HCT116 (cell line): ENCODE data around the gene XRCC3. TPM values are rescaled to one million over a fixed set of nuclear protein-coding genes. Genes with fewer than 3 reads are reported as not detected.

Experiments used
- ATAC-seq: fragments of 200-7000 bp; cut with Tn5 transposase; 2 replicates; pipeline ENCODE4 v1.9.1; 2020; ENCODE audit warnings: mild to moderate bottlenecking, moderate library complexity
- BruUV-seq: library from RNA; stranded (reverse); fragments of 400-500 nt; replicated peaks from 2 replicates; lab custom pipeline; 2021; lab: Mats Ljungman, UMichigan
- CTCF ChIA-PET: fragments of 300-600 bp; sonication (Branson Sonifier 250); formaldehyde crosslinking; loops from one replicate; lab custom pipeline; 2021; ENCODE audit warnings: antibody characterized with exemption; lab: Charles Lee
- POLR2A ChIA-PET: fragments of 300-600, 350-600 bp; sonication (Branson Sonifier 250); formaldehyde crosslinking; loops from one replicate; lab custom pipeline; 2021; ENCODE audit warnings: antibody characterized with exemption; lab: Charles Lee
- RAD21 ChIA-PET, 2 experiments: fragments of 300-600 bp; sonication (Branson Sonifier 250); formaldehyde crosslinking; loops; one replicate each; lab custom pipeline; 2023; ENCODE audit warnings: low total read pairs in 2 of 2; ENCODE audit not compliant: uncharacterized antibody in 2 of 2, unreplicated experiment in 2 of 2, low non-redundant PET in 1 of 2; lab: Charles Lee
- DNase-seq: peaks from one replicate; pipeline ENCODE4 v3.0.0-alpha.2; 2010; ENCODE audit warnings: low read depth, low spot score
- H2AFZ ChIP-seq: fragments of 200-600 bp; shearing (Covaris generic), sonication (generic); 2 replicates; pipeline ENCODE4 v1.6.1; 2017; ENCODE audit warnings: low read depth, mixed run types, mixed read lengths, antibody characterized with exemption, low read length; ENCODE audit not compliant: poor library complexity, severe bottlenecking
- H3K27ac ChIP-seq: 2 replicates; pipeline ENCODE4 v1.5.1; 2012; ENCODE audit warnings: low read depth, low read length
- H3K27me3 ChIP-seq: fragments of 200-600 bp; sonication (generic); 2 replicates; pipeline ENCODE4 v1.6.1; 2016; ENCODE audit warnings: mixed run types, low read length, mixed read lengths; ENCODE audit not compliant: insufficient read depth
- H3K36me3 ChIP-seq, 2 experiments: fragments of 200-500 bp in 1 of 2; fragments of 200-600 bp in 1 of 2; sonication (Bioruptor generic) in 1 of 2; sonication (generic) in 1 of 2; 2 replicates each; pipeline versions ENCODE4 v1.5.1 to v1.6.1; 2014 to 2016; ENCODE audit warnings: low read length in 2 of 2, inconsistent platforms in 1 of 2, mixed read lengths in 1 of 2, mixed run types in 1 of 2; ENCODE audit not compliant: insufficient read depth in 2 of 2, control insufficient read depth in 1 of 2
- H3K4me1 ChIP-seq, 2 experiments: fragments of 200-600 bp in 1 of 2; sonication (generic) in 1 of 2; 2 replicates each; pipeline versions ENCODE4 v1.5.1 to v1.6.1; 2012 to 2017; ENCODE audit warnings: low read length in 2 of 2, inconsistent platforms in 1 of 2, mild to moderate bottlenecking in 1 of 2, mixed read lengths in 1 of 2, mixed run types in 1 of 2, moderate library complexity in 1 of 2; ENCODE audit not compliant: insufficient read depth in 2 of 2, control insufficient read depth in 1 of 2
- H3K4me2 ChIP-seq: fragments of 200-600 bp; sonication (generic); 2 replicates; pipeline ENCODE4 v1.6.1; 2017; ENCODE audit warnings: mixed run types, low read length, mixed read lengths
- H3K4me3 ChIP-seq, 2 experiments: fragments of 200-600 bp in 1 of 2; sonication (generic) in 1 of 2; replicated peaks in 1 of 2; 2 replicates each; pipeline ENCODE4 v1.5.1; 2011 to 2016; ENCODE audit warnings: low read length in 2 of 2, control low read depth in 1 of 2, low read depth in 1 of 2, mild to moderate bottlenecking in 1 of 2, mixed read lengths in 1 of 2, mixed run types in 1 of 2
- H3K79me2 ChIP-seq: fragments of 200-600 bp; sonication (generic); 2 replicates; pipeline ENCODE4 v1.6.1; 2017; ENCODE audit warnings: mild to moderate bottlenecking, mixed run types, low read length, moderate library complexity, mixed read lengths; ENCODE audit not compliant: insufficient read depth
- H3K9ac ChIP-seq: fragments of 200-600 bp; sonication (generic); 2 replicates; pipeline ENCODE4 v1.6.1; 2016; ENCODE audit warnings: low read length, mixed read lengths
- H3K9me2 ChIP-seq: fragments of 200-600 bp; sonication (generic), shearing (Covaris generic); 2 replicates; pipeline ENCODE4 v1.6.1; 2017; ENCODE audit warnings: mixed run types, mild to moderate bottlenecking, moderate library complexity; ENCODE audit not compliant: insufficient read depth
- H3K9me3 ChIP-seq, 2 experiments: fragments of 200-500 bp in 1 of 2; fragments of 200-600 bp in 1 of 2; sonication (Bioruptor generic) in 1 of 2; sonication (generic) in 1 of 2; 2 replicates each; pipeline ENCODE4 v1.6.1; 2014 to 2017; ENCODE audit warnings: low read length in 2 of 2, mixed read lengths in 2 of 2, inconsistent platforms in 1 of 2, low read depth in 1 of 2, mild to moderate bottlenecking in 1 of 2, mixed run types in 1 of 2, moderate library complexity in 1 of 2; ENCODE audit not compliant: control insufficient read depth in 1 of 2, insufficient read depth in 1 of 2
- H4K20me1 ChIP-seq: fragments of 200-600 bp; sonication (generic), shearing (Covaris generic); 2 replicates; pipeline ENCODE4 v1.6.1; 2017; ENCODE audit warnings: mixed run types, mild to moderate bottlenecking, moderate library complexity; ENCODE audit not compliant: insufficient read depth
- CBX3 ChIP-seq: IDR thresholded peaks from 2 replicates; pipeline ENCODE4 v1.6.1; 2012; ENCODE audit warnings: low read depth
- CEBPB ChIP-seq: IDR thresholded peaks from 2 replicates; pipeline ENCODE4 v1.6.1; 2012; ENCODE audit warnings: low read depth
- ELF1 ChIP-seq: IDR thresholded peaks from 2 replicates; pipeline ENCODE4 v1.6.1; 2012; ENCODE audit warnings: low read depth, borderline replicate concordance
- EZH2 ChIP-seq: fragments of 200-600 bp; sonication (generic); IDR thresholded peaks from 2 replicates; pipeline ENCODE4 v1.6.1; 2017; ENCODE audit warnings: antibody characterized with exemption, mixed run types
- EZH2phosphoT487 ChIP-seq: fragments of 200-600 bp; IDR thresholded peaks from 2 replicates; pipeline ENCODE4 v1.6.1; 2018; ENCODE audit warnings: antibody characterized with exemption, borderline replicate concordance
- JUND ChIP-seq: IDR thresholded peaks from 2 replicates; pipeline ENCODE4 v1.6.1; 2012
- POLR2A ChIP-seq: IDR thresholded peaks from 2 replicates; pipeline ENCODE4 v1.7.0; 2011; ENCODE audit warnings: borderline replicate concordance; ENCODE audit not compliant: insufficient read depth, insufficient read length; ENCODE audit errors: extremely low read depth
- POLR2AphosphoS5 ChIP-seq: IDR thresholded peaks from 2 replicates; pipeline ENCODE4 v1.6.1; 2011; ENCODE audit warnings: mild to moderate bottlenecking, low read depth, low read length, moderate library complexity
- RAD21 ChIP-seq: IDR thresholded peaks from 2 replicates; pipeline ENCODE4 v1.6.1; 2012; ENCODE audit warnings: low read depth, mild to moderate bottlenecking
- SIN3A ChIP-seq: IDR thresholded peaks from 2 replicates; pipeline ENCODE4 v1.6.1; 2012; ENCODE audit warnings: low read depth
- SP1 ChIP-seq: IDR thresholded peaks from 2 replicates; pipeline ENCODE4 v1.6.1; 2012; ENCODE audit warnings: low read depth
- SRF ChIP-seq: IDR thresholded peaks from 2 replicates; pipeline ENCODE4 v1.6.1; 2012; ENCODE audit warnings: low read depth
- YY1 ChIP-seq: IDR thresholded peaks from 2 replicates; pipeline ENCODE4 v1.6.1; 2011; ENCODE audit warnings: low read length, low read depth, moderate library complexity, mild to moderate bottlenecking; ENCODE audit not compliant: insufficient replicate concordance; ENCODE audit errors: extremely low read depth
- ZNF274 ChIP-seq: fragments of 200-500 bp; sonication (Bioruptor generic); IDR thresholded peaks from 2 replicates; pipeline ENCODE4 v1.6.1; 2014; ENCODE audit warnings: mild to moderate bottlenecking, low read depth, low read length, inconsistent platforms
- intact Hi-C: fragments of 100-400 bp; cut with micrococcal nuclease; formaldehyde crosslinking; loops from 2 replicates; pipeline ENCODE4 v1.10.0; 2022
- total RNA-seq: library from RNA; stranded (reverse); gene quantifications from one replicate; pipeline ENCODE4 v1.2.1, GENCODE V29; 2021; ENCODE audit not compliant: unreplicated experiment
- TF ChIP-seq, protein P1 (sequence below): IDR thresholded peaks from 2 replicates; pipeline ENCODE4 v1.6.1; 2011; ENCODE audit warnings: mild to moderate bottlenecking, low read length, moderate library complexity; ENCODE audit not compliant: insufficient replicate concordance; ENCODE audit errors: extremely low read depth
- TF ChIP-seq, protein P2 (sequence below): IDR thresholded peaks from 2 replicates; pipeline ENCODE4 v1.6.1; 2012
- TF ChIP-seq, protein P3 (sequence below): IDR thresholded peaks from 2 replicates; pipeline ENCODE4 v1.6.1; 2012
- TF ChIP-seq, protein P4 (sequence below), 3 experiments: fragments of 200-600 bp in 1 of 3; sonication (generic) in 1 of 3; IDR thresholded peaks in 2 of 3; conservative IDR thresholded peaks in 1 of 3; 2 replicates each; pipeline ENCODE4 v1.5.1; 2012 to 2017; ENCODE audit warnings: low read depth in 2 of 3, low read length in 2 of 3, antibody characterized with exemption in 1 of 3, borderline replicate concordance in 1 of 3, control low read depth in 1 of 3, mild to moderate bottlenecking in 1 of 3, mixed read lengths in 1 of 3, mixed run types in 1 of 3, moderate library complexity in 1 of 3; ENCODE audit not compliant: insufficient read depth in 1 of 3
- TF ChIP-seq, protein P5 (sequence below): IDR thresholded peaks from 2 replicates; pipeline ENCODE4 v1.6.1; 2012; ENCODE audit warnings: low read depth

The XRCC3 gene
- total RNA-seq, 1 experiment from 2014 or later, result 48.7 TPM

DNA sequence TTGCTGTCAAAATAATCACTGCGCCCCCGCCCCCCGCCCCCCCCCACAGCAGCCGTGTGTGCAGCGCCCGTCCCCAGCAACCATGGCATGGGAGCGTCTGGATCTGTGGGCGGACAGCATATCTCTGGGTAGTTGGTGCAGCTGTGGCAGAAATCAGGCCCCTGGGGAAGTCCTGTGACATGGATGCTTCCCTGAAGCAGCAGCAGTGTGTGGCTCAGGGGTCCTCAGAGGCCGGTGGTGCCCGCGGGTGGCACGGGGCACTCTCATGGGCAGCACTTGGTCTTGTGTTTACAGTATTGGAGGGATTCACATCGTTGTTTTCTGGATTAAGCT lies 19.2 kb downstream of the XRCC3 start:
- peaks cover 7% of the 10 kb centered on the region; the same call in 1 of the 2 replicates for H3K79me2 ChIP-seq
- POLR2A ChIA-PET, result no interaction called here
- H3K4me1 ChIP-seq, result no peaks in the 10 kb centered on the region
- DNase-seq, result no peak
- BruUV-seq, result no TSS peak
- no peak overlapping the region for H3K27ac ChIP-seq
- no peaks in the 10 kb centered on the region for H3K27me3 ChIP-seq
- peaks cover 4 to 7% of the 10 kb centered on the region in 2 experiments; a peak in 3 of 4 replicates for H3K36me3 ChIP-seq
- RAD21 ChIA-PET, result no interaction called here
- TF ChIP-seq JUND (no peak), ZNF274 (no peak), SRF (no peak), CEBPB (no peak), POLR2A (no peak), CBX3 (no peak), POLR2AphosphoS5 (no peak), YY1 (no peak), ELF1 (no peak), SP1 (no peak), EZH2 (no peak), SIN3A (no peak), EZH2phosphoT487 (no peak), RAD21 (no peak)
- TF ChIP-seq, protein P1, sequence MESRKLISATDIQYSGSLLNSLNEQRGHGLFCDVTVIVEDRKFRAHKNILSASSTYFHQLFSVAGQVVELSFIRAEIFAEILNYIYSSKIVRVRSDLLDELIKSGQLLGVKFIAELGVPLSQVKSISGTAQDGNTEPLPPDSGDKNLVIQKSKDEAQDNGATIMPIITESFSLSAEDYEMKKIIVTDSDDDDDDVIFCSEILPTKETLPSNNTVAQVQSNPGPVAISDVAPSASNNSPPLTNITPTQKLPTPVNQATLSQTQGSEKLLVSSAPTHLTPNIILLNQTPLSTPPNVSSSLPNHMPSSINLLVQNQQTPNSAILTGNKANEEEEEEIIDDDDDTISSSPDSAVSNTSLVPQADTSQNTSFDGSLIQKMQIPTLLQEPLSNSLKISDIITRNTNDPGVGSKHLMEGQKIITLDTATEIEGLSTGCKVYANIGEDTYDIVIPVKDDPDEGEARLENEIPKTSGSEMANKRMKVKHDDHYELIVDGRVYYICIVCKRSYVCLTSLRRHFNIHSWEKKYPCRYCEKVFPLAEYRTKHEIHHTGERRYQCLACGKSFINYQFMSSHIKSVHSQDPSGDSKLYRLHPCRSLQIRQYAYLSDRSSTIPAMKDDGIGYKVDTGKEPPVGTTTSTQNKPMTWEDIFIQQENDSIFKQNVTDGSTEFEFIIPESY, result no peak
- TF ChIP-seq, protein P2, sequence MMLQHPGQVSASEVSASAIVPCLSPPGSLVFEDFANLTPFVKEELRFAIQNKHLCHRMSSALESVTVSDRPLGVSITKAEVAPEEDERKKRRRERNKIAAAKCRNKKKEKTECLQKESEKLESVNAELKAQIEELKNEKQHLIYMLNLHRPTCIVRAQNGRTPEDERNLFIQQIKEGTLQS, result no peak
- TF ChIP-seq, protein P3, sequence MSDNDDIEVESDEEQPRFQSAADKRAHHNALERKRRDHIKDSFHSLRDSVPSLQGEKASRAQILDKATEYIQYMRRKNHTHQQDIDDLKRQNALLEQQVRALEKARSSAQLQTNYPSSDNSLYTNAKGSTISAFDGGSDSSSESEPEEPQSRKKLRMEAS, result no peak
- TF ChIP-seq, protein P4, sequence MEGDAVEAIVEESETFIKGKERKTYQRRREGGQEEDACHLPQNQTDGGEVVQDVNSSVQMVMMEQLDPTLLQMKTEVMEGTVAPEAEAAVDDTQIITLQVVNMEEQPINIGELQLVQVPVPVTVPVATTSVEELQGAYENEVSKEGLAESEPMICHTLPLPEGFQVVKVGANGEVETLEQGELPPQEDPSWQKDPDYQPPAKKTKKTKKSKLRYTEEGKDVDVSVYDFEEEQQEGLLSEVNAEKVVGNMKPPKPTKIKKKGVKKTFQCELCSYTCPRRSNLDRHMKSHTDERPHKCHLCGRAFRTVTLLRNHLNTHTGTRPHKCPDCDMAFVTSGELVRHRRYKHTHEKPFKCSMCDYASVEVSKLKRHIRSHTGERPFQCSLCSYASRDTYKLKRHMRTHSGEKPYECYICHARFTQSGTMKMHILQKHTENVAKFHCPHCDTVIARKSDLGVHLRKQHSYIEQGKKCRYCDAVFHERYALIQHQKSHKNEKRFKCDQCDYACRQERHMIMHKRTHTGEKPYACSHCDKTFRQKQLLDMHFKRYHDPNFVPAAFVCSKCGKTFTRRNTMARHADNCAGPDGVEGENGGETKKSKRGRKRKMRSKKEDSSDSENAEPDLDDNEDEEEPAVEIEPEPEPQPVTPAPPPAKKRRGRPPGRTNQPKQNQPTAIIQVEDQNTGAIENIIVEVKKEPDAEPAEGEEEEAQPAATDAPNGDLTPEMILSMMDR (IDR thresholded peaks at IDR 0.05 in 2 of 3, conservative IDR thresholded peaks at IDR 0.05 in 1 of 3; ENCODE audit: borderline replicate concordance in 1 of 3, insufficient read depth in 1 of 3, low read depth in 2 of 3, low read length in 2 of 3), result no peak
- TF ChIP-seq, protein P5, sequence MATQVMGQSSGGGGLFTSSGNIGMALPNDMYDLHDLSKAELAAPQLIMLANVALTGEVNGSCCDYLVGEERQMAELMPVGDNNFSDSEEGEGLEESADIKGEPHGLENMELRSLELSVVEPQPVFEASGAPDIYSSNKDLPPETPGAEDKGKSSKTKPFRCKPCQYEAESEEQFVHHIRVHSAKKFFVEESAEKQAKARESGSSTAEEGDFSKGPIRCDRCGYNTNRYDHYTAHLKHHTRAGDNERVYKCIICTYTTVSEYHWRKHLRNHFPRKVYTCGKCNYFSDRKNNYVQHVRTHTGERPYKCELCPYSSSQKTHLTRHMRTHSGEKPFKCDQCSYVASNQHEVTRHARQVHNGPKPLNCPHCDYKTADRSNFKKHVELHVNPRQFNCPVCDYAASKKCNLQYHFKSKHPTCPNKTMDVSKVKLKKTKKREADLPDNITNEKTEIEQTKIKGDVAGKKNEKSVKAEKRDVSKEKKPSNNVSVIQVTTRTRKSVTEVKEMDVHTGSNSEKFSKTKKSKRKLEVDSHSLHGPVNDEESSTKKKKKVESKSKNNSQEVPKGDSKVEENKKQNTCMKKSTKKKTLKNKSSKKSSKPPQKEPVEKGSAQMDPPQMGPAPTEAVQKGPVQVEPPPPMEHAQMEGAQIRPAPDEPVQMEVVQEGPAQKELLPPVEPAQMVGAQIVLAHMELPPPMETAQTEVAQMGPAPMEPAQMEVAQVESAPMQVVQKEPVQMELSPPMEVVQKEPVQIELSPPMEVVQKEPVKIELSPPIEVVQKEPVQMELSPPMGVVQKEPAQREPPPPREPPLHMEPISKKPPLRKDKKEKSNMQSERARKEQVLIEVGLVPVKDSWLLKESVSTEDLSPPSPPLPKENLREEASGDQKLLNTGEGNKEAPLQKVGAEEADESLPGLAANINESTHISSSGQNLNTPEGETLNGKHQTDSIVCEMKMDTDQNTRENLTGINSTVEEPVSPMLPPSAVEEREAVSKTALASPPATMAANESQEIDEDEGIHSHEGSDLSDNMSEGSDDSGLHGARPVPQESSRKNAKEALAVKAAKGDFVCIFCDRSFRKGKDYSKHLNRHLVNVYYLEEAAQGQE, result no peak
- TF ChIP-seq, all 23 proteins: peak for 0
- no peak overlapping the region for H3K9ac ChIP-seq
- no peak overlapping the region for H2AFZ ChIP-seq
- CTCF ChIA-PET, result no interaction called here
- no peak overlapping the region for H3K4me3 ChIP-seq
- no peaks in the 10 kb centered on the region for H4K20me1 ChIP-seq
- ATAC-seq, result no peak
- H3K9me3 ChIP-seq, result no peaks in the 10 kb centered on the region
- H3K9me2 ChIP-seq, result no peaks in the 10 kb centered on the region
- no peak overlapping the region for H3K4me2 ChIP-seq
- intact Hi-C loops, result no loop called here
